HepG2 (cell line): Measurements from ENCODE around the gene ATF6.

Experiments
- KDM1A ChIP-seq: IDR thresholded peaks from 2 replicates; pipeline ENCODE4 v1.6.1; 2016; ENCODE audit warnings: missing compliant biosample characterization
- REPIN1 ChIP-seq: sonication (generic); formaldehyde crosslinking; IDR thresholded peaks from 2 replicates; pipeline ENCODE4 v1.8.0; 2022; ENCODE audit warnings: missing genetic modification reagents, low read depth, mild to moderate bottlenecking, borderline replicate concordance
- SRF ChIP-seq: IDR thresholded peaks from 2 replicates; pipeline ENCODE4 v1.6.1; 2011; ENCODE audit warnings: mild to moderate bottlenecking, low read depth, low read length, moderate library complexity
- TCF7L2 ChIP-seq: IDR thresholded peaks from 2 replicates; pipeline ENCODE4 v1.6.1; 2011; ENCODE audit warnings: mild to moderate bottlenecking, low read depth, low read length, moderate library complexity
- YY1 ChIP-seq: IDR thresholded peaks from 2 replicates; pipeline ENCODE4 v1.6.1; 2011; ENCODE audit warnings: low read length, low read depth, moderate library complexity, mild to moderate bottlenecking; ENCODE audit not compliant: insufficient read depth, insufficient replicate concordance
- ZNF431 ChIP-seq: sonication (generic); formaldehyde crosslinking; IDR thresholded peaks from 2 replicates; pipeline ENCODE4 v1.9.0; 2022; ENCODE audit warnings: missing genetic modification reagents, low read depth, mild to moderate bottlenecking, borderline replicate concordance
- ZNF703 ChIP-seq: sonication (generic); formaldehyde crosslinking; IDR thresholded peaks from 2 replicates; pipeline ENCODE4 v1.5.1; 2020; ENCODE audit warnings: missing genetic modification reagents, mild to moderate bottlenecking, moderate library complexity, borderline replicate concordance
- TF ChIP-seq, protein P1 (sequence below): sonication (generic); formaldehyde crosslinking; IDR thresholded peaks from 2 replicates; pipeline ENCODE4 v1.4.0; 2020; ENCODE audit warnings: missing genetic modification reagents

GRCh38 chr1:161827786-161828185, 61.7 kb downstream of the ATF6 start:
- TF ChIP-seq REPIN1 (CRISPR knock-in tag) (no peak), KDM1A (CRISPR knock-in tag) (no peak), TCF7L2 (no peak), ZNF703 (no peak), SRF (no peak), ZNF431 (no peak), YY1 (no peak)
- TF ChIP-seq, protein P1, sequence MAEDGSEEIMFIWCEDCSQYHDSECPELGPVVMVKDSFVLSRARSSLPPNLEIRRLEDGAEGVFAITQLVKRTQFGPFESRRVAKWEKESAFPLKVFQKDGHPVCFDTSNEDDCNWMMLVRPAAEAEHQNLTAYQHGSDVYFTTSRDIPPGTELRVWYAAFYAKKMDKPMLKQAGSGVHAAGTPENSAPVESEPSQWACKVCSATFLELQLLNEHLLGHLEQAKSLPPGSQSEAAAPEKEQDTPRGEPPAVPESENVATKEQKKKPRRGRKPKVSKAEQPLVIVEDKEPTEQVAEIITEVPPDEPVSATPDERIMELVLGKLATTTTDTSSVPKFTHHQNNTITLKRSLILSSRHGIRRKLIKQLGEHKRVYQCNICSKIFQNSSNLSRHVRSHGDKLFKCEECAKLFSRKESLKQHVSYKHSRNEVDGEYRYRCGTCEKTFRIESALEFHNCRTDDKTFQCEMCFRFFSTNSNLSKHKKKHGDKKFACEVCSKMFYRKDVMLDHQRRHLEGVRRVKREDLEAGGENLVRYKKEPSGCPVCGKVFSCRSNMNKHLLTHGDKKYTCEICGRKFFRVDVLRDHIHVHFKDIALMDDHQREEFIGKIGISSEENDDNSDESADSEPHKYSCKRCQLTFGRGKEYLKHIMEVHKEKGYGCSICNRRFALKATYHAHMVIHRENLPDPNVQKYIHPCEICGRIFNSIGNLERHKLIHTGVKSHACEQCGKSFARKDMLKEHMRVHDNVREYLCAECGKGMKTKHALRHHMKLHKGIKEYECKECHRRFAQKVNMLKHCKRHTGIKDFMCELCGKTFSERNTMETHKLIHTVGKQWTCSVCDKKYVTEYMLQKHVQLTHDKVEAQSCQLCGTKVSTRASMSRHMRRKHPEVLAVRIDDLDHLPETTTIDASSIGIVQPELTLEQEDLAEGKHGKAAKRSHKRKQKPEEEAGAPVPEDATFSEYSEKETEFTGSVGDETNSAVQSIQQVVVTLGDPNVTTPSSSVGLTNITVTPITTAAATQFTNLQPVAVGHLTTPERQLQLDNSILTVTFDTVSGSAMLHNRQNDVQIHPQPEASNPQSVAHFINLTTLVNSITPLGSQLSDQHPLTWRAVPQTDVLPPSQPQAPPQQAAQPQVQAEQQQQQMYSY, result no peak
